ENCODE data around the gene KCNJ3.

Gene KCNJ3

DNA sequence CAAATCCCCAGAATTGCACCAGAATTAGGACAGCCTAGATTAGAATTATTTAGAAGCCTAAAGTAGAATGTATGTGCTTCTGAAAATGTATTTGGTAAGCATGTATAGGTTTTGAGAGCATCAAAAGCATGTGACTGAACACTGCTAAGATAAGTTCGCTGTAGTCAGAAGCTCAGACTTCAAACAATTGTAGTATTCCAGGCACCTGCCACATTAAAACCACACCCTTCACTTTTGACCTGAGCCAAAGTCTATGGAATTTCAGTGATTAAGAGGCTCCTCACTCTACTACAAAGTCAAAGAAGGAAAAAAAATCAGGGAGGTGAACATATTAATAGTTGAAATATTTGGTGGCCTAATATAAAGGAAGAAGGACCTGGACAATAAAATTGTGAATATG lies 8.2 kb downstream of the KCNJ3 start:
- in situ Hi-C loops (cut with MboI; ENCODE audit: low sequenced_read_pairs), result no loop called here

DNA sequence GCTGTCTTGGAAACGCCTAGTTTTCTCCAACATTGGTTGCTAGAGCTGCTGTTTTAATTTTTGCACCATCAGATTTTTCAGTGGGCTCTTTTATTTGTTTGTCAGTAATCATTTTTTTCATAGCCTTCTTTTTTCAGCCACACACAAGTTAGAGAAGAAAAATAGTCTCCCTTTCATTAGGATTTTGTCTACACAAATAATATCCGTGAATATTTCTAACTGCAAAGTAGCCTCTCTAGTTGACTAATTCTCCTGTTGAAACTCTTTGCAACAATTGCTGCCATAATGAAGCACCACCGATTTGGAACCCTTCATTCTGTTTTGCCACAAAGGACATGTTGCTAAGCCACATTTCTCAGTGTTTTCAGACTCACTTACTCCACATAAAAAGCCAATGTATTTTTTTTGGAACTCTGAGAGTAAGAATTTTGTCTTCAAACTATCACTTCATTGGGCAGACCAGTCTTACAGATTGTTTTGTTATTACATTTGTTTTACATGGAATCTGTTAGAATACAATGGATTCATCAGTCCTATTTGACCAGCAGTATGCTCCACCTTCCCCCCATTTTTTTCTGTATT lies 9.6 kb downstream of the KCNJ3 start:
- in situ Hi-C loops (cut with MboI; ENCODE audit: low sequenced_read_pairs), result no loop called here

DNA sequence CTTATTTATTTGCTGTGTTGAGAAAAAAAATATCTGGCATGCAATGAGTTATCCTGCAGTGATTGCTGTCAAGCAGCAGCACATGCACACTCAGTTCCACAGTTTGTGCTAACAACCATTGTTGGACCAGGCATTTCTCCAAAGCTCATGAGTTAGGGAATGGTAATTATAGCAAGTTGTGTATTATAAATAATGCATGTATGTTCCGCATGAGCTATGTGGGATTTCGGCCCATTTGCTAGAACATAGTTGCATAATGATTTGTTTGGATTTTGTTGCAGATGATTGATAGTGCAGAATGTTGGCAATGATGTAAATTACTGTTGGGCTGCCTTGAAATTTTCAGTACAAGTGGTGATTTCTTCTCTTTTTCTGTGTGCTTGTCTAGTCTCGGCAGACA lies 10.7 kb downstream of the KCNJ3 start:
- in situ Hi-C loops (cut with MboI; ENCODE audit: low sequenced_read_pairs), result no loop called here

DNA sequence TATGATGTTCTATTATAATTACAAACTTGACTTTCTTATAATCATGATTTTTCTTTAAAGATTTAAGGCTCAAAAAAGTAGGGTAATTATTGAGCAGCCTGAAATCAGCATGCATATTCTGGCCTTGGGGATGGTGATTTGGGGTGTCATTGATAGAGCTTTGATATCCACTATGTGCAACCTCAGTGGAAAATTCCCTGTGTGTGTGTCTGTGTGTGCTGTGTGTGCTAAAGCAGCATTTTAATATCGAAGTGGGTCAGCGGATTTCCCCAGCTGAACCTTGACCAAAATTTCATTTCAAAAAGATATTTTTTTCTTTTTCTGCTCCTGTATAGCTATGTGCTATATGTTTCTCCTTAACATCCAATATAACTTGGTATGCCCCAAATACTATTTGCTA lies 11.6 kb downstream of the KCNJ3 start:
- in situ Hi-C loops (cut with MboI; ENCODE audit: low sequenced_read_pairs), result no loop called here

DNA sequence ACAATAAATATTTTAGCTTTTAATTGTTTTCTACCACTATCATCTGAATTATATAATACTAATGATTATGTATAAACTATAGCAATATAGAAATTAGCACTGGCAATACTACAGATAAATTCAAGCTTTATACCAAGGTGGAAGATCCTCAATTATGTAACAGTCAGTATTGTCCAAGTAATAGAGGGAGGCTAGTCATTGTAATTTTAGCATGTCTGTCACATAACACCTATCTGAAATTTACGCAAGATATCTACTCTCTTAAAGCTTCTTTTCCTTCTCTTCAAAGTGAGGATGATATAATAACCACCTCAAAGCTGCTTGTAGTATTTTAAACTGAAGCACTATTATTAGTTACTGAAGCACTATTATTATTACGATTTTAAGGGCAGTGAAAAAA lies 12.2 kb downstream of the KCNJ3 start:
- in situ Hi-C loops (cut with MboI; ENCODE audit: low sequenced_read_pairs), result no loop called here

DNA sequence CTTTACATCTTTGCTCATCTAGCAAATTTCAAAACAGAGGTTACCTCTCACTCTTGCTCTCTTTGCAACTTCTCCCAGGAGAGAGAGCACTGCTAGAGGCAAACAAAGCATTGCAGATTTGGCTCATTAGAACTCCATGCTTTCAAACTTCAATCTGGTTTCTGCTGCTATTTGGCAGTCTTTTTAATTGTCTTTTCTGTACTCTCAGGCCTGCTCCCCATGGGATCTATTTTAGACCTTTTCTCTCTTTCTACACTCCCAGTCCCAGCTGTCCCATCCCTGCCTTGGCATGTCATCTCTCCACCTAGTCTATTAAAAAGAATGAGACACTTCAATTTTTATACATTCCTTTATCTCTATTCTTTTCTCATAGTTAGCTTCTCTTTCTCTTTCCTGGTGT lies 15.2 kb downstream of the KCNJ3 start:
- in situ Hi-C loops (cut with MboI; ENCODE audit: low sequenced_read_pairs), result no loop called here

DNA sequence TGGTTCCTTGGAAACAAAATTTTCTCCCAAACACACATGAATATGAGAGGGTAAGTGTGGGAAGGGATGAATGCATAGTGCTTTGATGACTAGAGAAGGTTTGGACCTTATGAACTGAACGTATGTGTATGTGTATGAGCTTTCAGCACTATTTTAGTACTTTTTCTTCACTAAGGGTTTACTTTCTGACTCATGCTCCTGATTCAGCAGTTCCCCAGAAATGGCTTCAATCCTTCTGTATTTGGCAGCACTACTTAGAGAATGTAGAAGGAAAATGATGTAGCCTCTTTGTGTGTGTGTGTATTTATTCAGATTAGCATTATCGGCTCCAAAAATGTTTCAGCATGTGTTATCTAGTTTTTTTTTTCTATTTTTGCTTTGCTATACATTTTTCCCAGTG lies 22.2 kb downstream of the KCNJ3 start:
- in situ Hi-C loops (cut with MboI; ENCODE audit: low sequenced_read_pairs), result no loop called here

DNA sequence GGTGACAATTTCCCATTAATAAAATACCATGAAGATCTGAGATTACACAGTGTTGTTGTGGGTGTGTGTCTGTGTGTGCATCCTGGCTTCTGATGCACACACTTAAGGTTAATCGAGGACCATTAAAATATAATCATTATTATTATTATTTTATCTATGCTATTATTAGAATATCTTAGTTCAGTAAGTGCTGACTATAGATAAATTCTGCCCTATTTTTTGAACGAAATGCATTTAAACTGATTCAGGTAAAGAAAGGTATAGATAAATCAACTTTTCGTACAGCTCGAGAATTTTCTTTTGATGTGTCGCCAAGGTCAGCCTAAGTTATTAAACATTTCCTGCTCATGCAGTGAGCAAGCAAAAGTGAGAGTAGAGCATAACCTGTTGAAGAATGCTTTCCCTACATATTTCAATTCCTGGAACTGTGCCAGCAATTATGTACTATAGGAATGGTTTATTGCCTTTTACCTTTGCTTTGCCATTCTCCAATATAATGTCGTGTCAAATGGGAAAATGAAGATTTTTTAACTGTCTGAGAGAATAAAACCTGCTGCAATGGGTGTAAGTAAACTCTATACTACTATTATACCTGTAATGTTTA lies 25.8 kb downstream of the KCNJ3 start:
- in situ Hi-C loops (cut with MboI; ENCODE audit: low sequenced_read_pairs), result no loop called here

DNA sequence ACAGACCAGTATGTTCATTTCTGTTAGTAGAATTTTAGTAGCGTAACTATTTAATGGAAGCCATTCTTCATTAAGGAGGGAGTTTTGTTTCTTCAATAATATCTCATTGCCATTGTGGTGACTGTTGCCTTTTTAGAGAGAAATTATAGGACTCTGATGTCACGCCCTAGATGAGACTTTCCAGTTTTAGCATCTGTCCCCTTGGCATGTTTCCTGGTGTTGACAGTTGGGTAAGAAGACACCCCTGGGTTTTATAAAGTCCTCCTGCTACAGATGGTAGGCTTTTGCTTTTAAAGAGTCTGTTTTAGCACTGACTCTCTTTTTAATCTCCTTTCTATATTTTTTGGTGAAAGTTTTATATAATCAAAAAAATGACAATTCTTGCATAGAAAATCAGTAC lies 41.9 kb downstream of the KCNJ3 start:
- in situ Hi-C loops (cut with MboI; ENCODE audit: low sequenced_read_pairs), result no loop called here

DNA sequence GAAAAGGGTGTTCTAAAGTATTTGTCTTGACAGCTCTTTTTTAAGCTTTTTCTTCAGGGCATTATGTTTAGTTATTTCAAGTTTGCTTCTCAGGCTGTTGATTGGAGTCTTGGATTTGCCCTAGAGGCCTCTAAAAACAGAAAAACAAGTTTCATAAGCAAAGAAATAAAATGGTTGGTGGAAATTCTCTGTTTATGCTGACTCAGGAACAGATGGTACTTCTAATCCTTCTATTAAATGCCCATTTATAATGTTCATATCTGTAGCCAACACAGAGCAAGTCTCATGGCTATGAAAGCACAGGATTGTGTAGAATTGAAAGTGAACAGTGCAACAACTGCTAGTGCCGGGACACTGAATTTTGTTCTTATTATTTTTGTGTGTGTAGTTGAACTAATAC lies 60.4 kb downstream of the KCNJ3 start:
- in situ Hi-C loops (cut with MboI; ENCODE audit: low sequenced_read_pairs), result no loop called here

DNA sequence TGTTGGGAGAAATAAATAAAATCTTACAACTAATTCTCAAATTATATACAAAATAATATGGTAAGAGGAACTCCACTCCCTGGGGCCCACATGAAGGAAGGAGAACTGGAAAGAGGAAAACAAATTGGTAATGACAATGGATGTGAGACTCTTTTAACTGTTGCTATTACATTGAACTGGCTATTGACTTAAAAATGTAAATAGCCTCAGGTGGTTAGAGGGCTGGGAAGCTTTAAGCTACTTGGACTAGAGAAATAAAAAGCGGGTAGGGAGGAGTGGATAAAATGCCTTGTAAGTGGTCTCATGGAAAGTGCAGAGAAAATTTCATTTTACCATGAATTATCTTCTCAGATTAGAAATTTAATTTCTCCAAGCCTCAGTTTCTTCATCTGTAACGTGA lies 64.1 kb downstream of the KCNJ3 start:
- in situ Hi-C loops (cut with MboI; ENCODE audit: low sequenced_read_pairs), result no loop called here

DNA sequence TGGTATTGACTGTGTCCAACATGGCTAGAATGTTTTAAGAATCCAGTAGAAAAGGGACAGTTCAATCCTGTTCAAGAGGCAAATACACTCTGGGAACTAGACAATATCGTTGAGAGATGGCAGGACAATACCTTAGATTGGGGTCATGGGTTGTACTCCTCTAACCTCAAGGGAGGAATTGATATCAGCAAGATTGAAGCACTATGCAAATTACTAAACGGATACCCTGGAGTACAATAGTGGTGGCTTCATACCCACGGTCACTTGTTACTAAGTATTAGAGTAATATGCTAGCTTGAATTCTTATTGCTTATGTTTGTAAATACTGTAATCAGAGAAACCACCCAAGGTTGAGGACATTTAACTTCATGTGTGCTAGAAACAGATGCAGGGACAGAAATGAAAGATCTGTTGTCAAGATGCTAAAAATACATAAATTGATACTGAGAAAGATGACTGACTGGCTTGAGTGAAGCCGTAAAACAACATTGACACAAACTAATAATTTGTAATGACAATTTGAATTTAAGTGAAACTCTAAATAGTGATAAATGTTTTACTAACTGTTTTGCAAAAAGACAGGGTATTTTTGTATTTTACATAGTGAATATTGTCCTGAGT lies 73.3 kb downstream of the KCNJ3 start:
- in situ Hi-C loops (cut with MboI; ENCODE audit: low sequenced_read_pairs), result no loop called here

DNA sequence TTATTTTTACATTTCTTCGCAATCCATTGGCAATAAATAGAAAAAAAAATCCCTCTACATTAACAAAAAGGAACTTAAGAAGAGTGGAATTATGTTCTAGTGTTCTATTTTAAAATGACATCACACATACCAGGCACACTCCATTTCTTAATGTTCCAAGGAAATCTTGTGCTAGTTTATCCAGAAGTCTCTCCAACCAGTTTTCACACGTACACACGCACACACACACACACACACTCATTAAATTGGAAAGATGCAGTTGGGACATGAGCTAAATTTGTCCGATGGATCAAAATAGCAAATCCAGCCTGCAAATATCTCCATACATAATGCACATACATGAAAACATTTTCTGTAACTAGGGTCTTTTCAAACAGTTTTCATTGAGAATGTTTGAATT lies 78.3 kb downstream of the KCNJ3 start:
- in situ Hi-C loops (cut with MboI; ENCODE audit: low sequenced_read_pairs), result no loop called here

DNA sequence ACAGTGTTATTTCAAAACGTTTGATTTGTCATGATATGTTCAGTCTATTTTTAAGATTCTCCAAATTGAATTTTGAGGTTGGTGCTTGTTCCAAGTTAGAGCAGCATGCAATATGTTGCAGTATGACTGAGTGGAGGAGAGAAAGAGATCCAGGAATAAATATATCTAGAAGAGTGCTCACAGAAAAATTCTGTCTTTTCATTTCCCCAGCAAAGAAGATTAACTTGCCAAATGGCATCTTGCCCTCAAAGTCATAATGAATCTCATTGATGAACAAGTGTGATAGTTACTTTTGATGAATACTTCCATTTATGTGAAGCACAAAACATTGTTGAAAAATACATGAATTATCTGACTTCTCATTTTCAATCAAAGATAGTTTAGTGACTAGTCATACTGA lies 95.9 kb downstream of the KCNJ3 start:
- in situ Hi-C loops (cut with MboI; ENCODE audit: low sequenced_read_pairs), result no loop called here

DNA sequence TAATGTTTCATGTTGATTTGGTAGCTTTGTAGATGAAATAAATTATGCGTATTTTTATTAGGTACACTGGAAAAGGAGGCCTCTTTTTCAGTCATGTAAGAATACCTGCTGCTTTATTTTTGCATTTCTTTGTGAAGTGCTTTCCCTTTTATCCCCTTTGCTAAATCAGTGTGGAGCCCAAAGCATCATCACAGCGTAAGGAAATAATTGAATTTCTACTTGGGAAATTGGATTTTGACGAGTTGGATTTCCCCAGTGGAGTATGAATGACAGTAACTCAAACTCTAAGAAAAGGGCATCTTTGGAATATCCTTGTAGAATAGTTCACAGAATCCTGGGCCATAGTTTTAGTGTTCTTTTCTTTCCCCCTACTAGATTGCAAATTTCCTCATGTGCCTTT lies 97.2 kb downstream of the KCNJ3 start:
- in situ Hi-C loops (cut with MboI; ENCODE audit: low sequenced_read_pairs), result no loop called here

DNA sequence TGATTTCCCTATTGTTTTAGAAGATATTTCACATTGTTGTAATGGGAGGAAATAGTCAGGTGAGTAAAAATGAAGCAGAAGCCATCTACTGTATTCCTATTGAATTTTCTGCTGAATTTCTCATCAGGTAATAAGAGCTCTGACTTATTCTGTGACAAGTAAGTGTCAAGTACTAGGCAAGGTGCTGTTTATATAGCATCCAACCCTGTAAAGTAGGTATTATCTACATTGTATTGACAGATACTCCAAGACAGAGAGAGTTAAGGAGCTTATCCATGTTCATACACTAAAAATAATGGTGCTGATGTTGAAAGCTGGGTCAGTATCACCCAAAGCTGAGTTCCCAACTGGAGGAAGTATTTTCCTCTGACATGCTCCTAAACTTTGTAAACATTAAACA lies 106.0 kb downstream of the KCNJ3 start:
- in situ Hi-C loops (cut with MboI; ENCODE audit: low sequenced_read_pairs), result no loop called here

DNA sequence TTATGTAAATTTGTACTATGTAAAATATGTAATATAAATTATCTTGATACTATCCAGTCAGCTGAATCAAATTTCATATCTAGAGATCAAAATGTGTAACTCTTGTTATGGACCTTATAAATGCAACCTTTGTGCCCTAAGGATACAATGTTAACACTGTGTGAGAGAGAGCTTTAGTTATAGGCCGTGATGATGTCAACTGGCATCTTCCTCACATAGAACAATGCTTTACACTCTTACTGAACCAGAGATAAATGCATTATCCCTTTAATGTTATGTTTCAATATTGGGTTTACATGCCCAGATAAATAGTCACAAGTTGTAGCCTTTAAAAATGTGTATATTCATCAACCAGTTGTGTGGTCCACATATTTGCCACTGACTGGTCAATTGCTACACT lies 115.1 kb downstream of the KCNJ3 start:
- in situ Hi-C loops (cut with MboI; ENCODE audit: low sequenced_read_pairs), result no loop called here

DNA sequence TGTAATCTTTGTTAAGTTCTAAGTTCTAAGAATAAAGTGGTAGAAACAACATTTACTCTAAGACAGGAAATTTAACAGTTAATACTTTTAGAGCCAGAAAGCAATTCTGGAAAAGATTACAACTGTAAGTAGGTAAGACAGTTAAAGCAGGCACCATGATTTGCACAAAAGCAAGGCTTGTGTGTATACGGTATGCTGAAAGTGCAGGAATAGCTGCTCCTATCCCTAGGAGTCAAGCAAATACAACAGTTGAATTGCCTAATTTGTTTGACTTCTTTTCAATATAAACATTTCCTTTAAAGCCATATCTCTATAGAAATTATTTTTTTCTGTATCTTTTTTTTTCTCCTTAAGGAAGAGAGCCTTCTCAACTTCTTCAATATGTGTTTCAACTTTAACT lies 116.4 kb downstream of the KCNJ3 start:
- in situ Hi-C loops (cut with MboI; ENCODE audit: low sequenced_read_pairs), result no loop called here

DNA sequence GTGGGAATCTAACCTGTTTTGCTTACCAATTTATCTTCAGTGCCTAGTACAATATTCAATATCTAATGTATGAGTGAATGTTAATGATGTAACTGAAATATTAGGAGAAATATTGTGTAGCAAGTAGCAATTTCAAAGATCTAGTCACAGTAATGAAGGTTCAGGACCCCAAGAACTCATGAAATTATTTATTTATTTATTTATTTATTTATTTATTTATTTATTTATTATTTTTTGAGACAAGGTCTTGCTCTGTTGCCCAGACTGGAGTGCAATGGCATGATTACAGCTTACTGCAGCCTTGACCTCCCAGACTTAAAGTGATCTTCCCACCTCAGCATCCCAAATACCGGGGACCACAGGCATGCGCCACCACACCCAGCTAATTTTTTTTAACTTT lies 126.9 kb downstream of the KCNJ3 start:
- in situ Hi-C loops (cut with MboI; ENCODE audit: low sequenced_read_pairs), result no loop called here

DNA sequence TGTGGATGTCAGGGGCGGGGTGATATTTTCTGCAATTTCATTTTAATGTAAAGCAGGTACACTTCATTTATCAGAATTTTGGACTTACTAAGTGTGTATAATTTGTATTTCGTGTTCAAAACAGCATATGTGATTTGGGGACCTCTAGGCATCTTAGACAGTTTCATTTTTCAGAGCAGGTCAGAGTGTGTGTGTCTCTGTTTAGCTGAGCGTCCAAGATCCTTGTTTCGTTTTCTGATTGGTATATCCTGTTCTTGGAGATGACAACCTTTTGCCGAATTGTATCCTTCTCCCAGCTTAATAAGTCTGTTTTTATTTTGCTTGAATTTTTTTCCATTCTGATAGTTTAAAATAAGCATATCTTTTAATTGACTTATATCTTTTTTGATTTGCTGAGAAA lies 128.3 kb downstream of the KCNJ3 start:
- in situ Hi-C loops (cut with MboI; ENCODE audit: low sequenced_read_pairs), result no loop called here

DNA sequence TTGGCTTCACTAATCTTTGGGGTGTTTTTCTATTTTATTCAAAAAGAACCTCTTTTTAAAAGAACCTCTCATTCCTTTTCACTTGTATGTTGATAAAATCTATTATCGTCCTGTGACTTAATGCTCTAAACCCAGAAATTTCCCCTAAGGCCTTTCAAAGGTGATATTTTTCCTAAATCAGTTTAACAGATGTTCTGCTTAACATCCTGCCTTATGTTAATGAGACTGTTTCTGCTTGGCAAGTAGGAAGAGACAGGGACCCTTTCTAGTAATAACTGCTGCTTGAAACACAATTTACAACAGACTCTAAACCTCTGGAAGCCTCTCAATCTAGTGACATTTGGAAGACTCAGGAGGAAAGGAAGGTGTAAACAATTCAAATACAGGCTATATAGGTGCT lies 128.8 kb downstream of the KCNJ3 start:
- in situ Hi-C loops (cut with MboI; ENCODE audit: low sequenced_read_pairs), result no loop called here

DNA sequence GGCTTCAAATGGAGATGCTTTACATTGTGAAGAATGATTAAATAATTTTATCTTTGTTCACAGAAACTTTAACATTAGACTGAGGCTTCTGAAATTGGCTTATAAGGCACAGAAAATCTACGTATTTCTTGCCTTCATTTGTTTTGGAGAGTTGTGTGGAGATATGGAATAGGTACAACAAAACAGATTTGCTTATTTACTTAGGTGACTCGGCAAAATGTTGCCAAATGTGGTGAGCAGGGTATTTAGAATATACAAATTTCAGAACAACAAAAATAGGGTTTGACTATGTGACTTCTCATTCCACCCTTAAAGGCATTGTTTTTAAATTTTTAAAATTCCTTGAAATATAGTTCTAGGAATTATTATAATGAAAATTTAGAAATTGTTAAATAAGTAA lies 134.2 kb downstream of the KCNJ3 start:
- in situ Hi-C loops (cut with MboI; ENCODE audit: low sequenced_read_pairs), result no loop called here

DNA sequence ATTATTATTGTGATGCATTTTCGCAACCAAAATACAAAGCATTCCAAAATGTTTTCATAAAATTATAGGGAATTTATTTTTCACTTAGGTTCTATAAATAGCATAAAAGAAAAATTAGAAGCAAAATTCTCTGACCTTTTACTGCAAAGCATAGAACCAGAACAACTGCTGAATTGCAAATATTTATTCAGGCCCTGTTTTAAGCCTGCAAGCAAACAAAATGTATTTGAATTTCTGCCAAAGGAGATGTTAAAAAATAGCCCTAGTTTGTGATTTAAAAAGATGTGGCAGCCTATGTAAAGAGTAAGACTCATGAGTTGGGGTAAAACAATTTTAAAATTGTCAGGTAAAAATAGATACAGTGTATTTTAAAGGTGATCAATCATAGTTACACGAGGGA lies 138.1 kb downstream of the KCNJ3 start:
- in situ Hi-C loops (cut with MboI; ENCODE audit: low sequenced_read_pairs), result no loop called here

Measured in HL-60/S4 treated with phorbol 12-myristate 13-acetate at 8.2 ng/mL for 4 days and 3 days (cell line).